Activated B cell treated with CpG ODN at 0.5 μM for 24 hours (primary cell): ENCODE measurements around the gene SH3GLB2. TPM values are rescaled to one million over a fixed set of nuclear protein-coding genes. Genes with fewer than 3 reads are reported as not detected.
A peak's percentile ranks its signal among the peaks of the same experiment; 100 is the strongest.

ENCODE experiments used
- ATAC-seq: fragments of 200-7000 bp; cut with Tn5 transposase; one replicate; pipeline ENCODE4 v1.10.0; 2021; ENCODE audit warnings: low read depth, mild to moderate bottlenecking, moderate library complexity
- CTCF ChIA-PET: fragments of 350-600 bp; sonication (Branson Sonifier 250); formaldehyde crosslinking; loops from one replicate; lab custom pipeline; 2021; ENCODE audit warnings: antibody characterized with exemption; lab: Charles Lee
- POLR2A ChIA-PET: fragments of 350-600 bp; sonication (Branson Sonifier 250); formaldehyde crosslinking; loops from one replicate; lab custom pipeline; 2021; ENCODE audit warnings: antibody characterized with exemption; lab: Charles Lee
- DNase-seq: peaks from one replicate; pipeline ENCODE4 v3.0.0; 2022
- H3K27ac Mint-ChIP-seq: one replicate; pipeline ENCODE4 v1.8.0; 2020; ENCODE audit warnings: mixed read lengths
- H3K27me3 Mint-ChIP-seq: one replicate; pipeline ENCODE4 v1.8.0; 2021; ENCODE audit warnings: mixed read lengths
- H3K36me3 Mint-ChIP-seq: one replicate; pipeline ENCODE4 v1.8.0; 2021; ENCODE audit warnings: low read depth, mixed read lengths
- H3K4me1 Mint-ChIP-seq: one replicate; pipeline ENCODE4 v1.8.0; 2021; ENCODE audit warnings: mixed read lengths
- H3K4me3 Mint-ChIP-seq: one replicate; pipeline ENCODE4 v1.8.0; 2020; ENCODE audit warnings: mild to moderate bottlenecking, mixed read lengths
- H3K9me3 Mint-ChIP-seq: one replicate; pipeline ENCODE4 v1.8.0; 2020; ENCODE audit warnings: mixed read lengths
- CTCF ChIP-seq: fragments of 200-600 bp; IDR thresholded peaks from one replicate; pipeline ENCODE4 v1.8.0; 2022; ENCODE audit warnings: antibody characterized with exemption, mild to moderate bottlenecking
- intact Hi-C: fragments of 100-400 bp; cut with micrococcal nuclease; formaldehyde crosslinking; loops from one replicate; pipeline ENCODE4 v1.15.1; 2024
- total RNA-seq: library from RNA; stranded (reverse); gene quantifications from 2 replicates; pipeline ENCODE4 v1.2.3, GENCODE V29; 2022

SH3GLB2 gene
- total RNA-seq, 1 donor from 2014 or later = 62.9 TPM

GRCh38 chr9:129073404-129073803 lies 45.3 kb upstream of the SH3GLB2 start:
- H3K36me3 Mint-ChIP-seq = peaks cover 3% of the 10 kb centered on the region
- no peak overlapping the region for H3K27ac Mint-ChIP-seq
- POLR2A ChIA-PET = no interaction called here
- ATAC-seq (no peak), DNase-seq (no peak)
- no peaks in the 10 kb centered on the region for H3K27me3 Mint-ChIP-seq
- intact Hi-C loops = no loop called here
- TF ChIP-seq CTCF = no peak
- peaks cover 23% of the 10 kb centered on the region for H3K4me1 Mint-ChIP-seq
- CTCF ChIA-PET = no interaction called here
- no peak overlapping the region for H3K4me3 Mint-ChIP-seq
- no peaks in the 10 kb centered on the region for H3K9me3 Mint-ChIP-seq

- peaks cover 26% of the 10 kb centered on the region for H3K4me1 Mint-ChIP-seq
- peak overlapping the region; percentile 56 for H3K27ac Mint-ChIP-seq
- ChIA-PET POLR2A (interaction anchor here (0.6 to 1.3 kb wide), 3 partner anchors 9 to 53 kb away, joined by 3 to 6 read pairs (median 4); partner anchors contain the start of gene DOLPP1), CTCF (no interaction called here)
- ATAC-seq (no peak), DNase-seq (no peak)
- intact Hi-C loops = no loop called here
- TF ChIP-seq CTCF = no peak
- no peak overlapping the region for H3K4me3 Mint-ChIP-seq
- H3K27me3 Mint-ChIP-seq = no peaks in the 10 kb centered on the region
- peaks cover 8% of the 10 kb centered on the region for H3K36me3 Mint-ChIP-seq
- H3K9me3 Mint-ChIP-seq = no peaks in the 10 kb centered on the region
Measured at GRCh38 chr9:129072171-129072570, 44.0 kb upstream of the SH3GLB2 start.

GRCh38 chr9:129071526-129072126 lies 43.5 kb upstream of the SH3GLB2 start:
- H3K4me1 Mint-ChIP-seq = peaks cover 26% of the 10 kb centered on the region
- no peaks in the 10 kb centered on the region for H3K9me3 Mint-ChIP-seq
- DNase-seq (no peak), ATAC-seq (no peak)
- POLR2A ChIA-PET = interaction anchor here (0.6 to 1.3 kb wide), 3 partner anchors 10 to 52 kb away, joined by 3 to 6 read pairs (median 4); partner anchors contain the start of gene DOLPP1
- H3K4me3 Mint-ChIP-seq = no peak overlapping the region
- no peak for TF ChIP-seq CTCF
- intact Hi-C loops = no loop called here
- H3K27ac Mint-ChIP-seq = peak overlapping the region; percentile 56
- H3K36me3 Mint-ChIP-seq = peaks cover 10% of the 10 kb centered on the region
- CTCF ChIA-PET = no interaction called here
- H3K27me3 Mint-ChIP-seq = no peaks in the 10 kb centered on the region

- peaks cover 26% of the 10 kb centered on the region for H3K4me1 Mint-ChIP-seq
- POLR2A ChIA-PET = interaction anchor here (2.2 to 2.4 kb wide), 2 partner anchors 10 to 35 kb away, joined by 13 to 21 read pairs; partner anchors contain the start of genes DOLPP1 and MIGA2
- no peak for DNase-seq
Measured at GRCh38 chr9:129070696-129071525, 42.8 kb upstream of the SH3GLB2 start.

More at GRCh38 chr9:129070696-129071525, 42.8 kb upstream of the SH3GLB2 start:
- Mint-ChIP-seq H3K9me3 (no peaks in the 10 kb centered on the region), H3K4me3 (no peak overlapping the region), H3K36me3 (peaks cover 13% of the 10 kb centered on the region), H3K27me3 (no peaks in the 10 kb centered on the region), H3K27ac (no peak overlapping the region)
- CTCF ChIA-PET = no interaction called here
- no peak for ATAC-seq
- no peak for TF ChIP-seq CTCF
- intact Hi-C loops = no loop called here
